Neutrophil (primary cell): ENCODE measurements around the gene LRRC47.

ENCODE experiments used
- H3K27ac ChIP-seq: fragments of 200-600 bp; sonication (generic); 2 replicates; pipeline ENCODE4 v1.5.1; 2016; ENCODE audit warnings: mild to moderate bottlenecking, moderate library complexity
- H3K27me3 ChIP-seq: fragments of 200-600 bp; sonication (generic); 2 replicates; pipeline ENCODE4 v1.6.0; 2016; ENCODE audit warnings: mild to moderate bottlenecking
- H3K36me3 ChIP-seq: fragments of 200-600 bp; sonication (generic); 2 replicates; pipeline ENCODE4 v1.5.1; 2017
- H3K4me1 ChIP-seq, 2 experiments: fragments of 200-600 bp in 1 of 2; sonication (generic) in 1 of 2; 1 replicate in 1 of 2; 2 replicates in 1 of 2; pipeline versions ENCODE4 v1.5.1 to v1.6.1; 2013 to 2016; ENCODE audit warnings: low read depth in 1 of 2, low read length in 1 of 2, mild to moderate bottlenecking in 1 of 2, moderate library complexity in 1 of 2; ENCODE audit not compliant: control insufficient read depth in 1 of 2, insufficient read depth in 1 of 2
- H3K4me3 ChIP-seq, 2 experiments: fragments of 200-600 bp in 1 of 2; sonication (generic) in 1 of 2; 1 replicate in 1 of 2; 2 replicates in 1 of 2; pipeline ENCODE4 v1.5.1; 2013 to 2016; ENCODE audit warnings: low read depth in 1 of 2, low read length in 1 of 2, mild to moderate bottlenecking in 1 of 2, moderate library complexity in 1 of 2
- H3K9me3 ChIP-seq: fragments of 200-600 bp; sonication (generic); 2 replicates; pipeline ENCODE4 v1.5.1; 2016
- TF ChIP-seq, protein P1 (sequence below): fragments of 200-600 bp; sonication (generic); IDR thresholded peaks from 2 replicates; pipeline ENCODE4 v1.5.1; 2016; ENCODE audit warnings: antibody characterized with exemption

The LRRC47 gene

DNA sequence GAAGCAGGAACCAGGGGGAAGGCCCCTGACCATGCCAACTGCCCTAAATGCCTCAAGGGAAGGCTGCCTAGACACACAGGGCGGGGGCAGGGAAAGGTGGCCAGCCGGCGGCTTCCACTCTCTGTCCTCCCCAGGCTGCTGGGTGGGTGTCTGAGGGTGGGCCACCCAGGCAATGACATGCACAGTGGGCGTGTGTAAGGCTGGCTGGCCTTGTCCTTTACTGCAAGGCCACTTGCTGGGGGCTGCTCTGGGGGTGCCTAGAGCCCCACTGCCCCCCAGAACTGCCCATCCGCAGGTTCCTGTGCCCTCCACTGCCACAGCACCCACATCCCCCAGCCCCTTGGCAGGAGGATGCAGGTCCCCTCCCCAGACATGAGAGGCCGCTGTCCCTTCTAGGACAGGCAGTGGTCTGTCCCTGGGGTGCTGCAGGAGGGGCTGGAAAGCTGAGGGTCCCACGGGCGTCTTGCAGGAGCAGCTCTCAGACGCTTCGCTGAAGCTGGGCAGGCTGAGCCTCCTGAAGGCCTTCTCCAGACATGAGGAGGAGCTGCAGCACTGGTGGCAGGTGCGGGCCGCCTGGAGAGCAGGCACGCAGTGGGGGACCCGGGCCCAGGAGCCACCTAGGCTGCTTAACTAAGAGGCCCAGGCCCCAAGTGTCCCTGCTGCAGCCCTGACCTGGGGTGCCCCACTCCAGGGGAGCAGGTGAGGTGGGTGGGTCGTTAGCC, 34.0 kb downstream of the LRRC47 start:
- H3K4me3 ChIP-seq = no peak overlapping the region
- TF ChIP-seq, protein P1, sequence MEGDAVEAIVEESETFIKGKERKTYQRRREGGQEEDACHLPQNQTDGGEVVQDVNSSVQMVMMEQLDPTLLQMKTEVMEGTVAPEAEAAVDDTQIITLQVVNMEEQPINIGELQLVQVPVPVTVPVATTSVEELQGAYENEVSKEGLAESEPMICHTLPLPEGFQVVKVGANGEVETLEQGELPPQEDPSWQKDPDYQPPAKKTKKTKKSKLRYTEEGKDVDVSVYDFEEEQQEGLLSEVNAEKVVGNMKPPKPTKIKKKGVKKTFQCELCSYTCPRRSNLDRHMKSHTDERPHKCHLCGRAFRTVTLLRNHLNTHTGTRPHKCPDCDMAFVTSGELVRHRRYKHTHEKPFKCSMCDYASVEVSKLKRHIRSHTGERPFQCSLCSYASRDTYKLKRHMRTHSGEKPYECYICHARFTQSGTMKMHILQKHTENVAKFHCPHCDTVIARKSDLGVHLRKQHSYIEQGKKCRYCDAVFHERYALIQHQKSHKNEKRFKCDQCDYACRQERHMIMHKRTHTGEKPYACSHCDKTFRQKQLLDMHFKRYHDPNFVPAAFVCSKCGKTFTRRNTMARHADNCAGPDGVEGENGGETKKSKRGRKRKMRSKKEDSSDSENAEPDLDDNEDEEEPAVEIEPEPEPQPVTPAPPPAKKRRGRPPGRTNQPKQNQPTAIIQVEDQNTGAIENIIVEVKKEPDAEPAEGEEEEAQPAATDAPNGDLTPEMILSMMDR = no peak
- no peak overlapping the region for H3K27ac ChIP-seq
- H3K9me3 ChIP-seq = no peaks in the 10 kb centered on the region
- H3K4me1 ChIP-seq = no peaks in the 10 kb centered on the region
- H3K27me3 ChIP-seq = peaks cover 38% of the 10 kb centered on the region
- H3K36me3 ChIP-seq = no peaks in the 10 kb centered on the region

DNA sequence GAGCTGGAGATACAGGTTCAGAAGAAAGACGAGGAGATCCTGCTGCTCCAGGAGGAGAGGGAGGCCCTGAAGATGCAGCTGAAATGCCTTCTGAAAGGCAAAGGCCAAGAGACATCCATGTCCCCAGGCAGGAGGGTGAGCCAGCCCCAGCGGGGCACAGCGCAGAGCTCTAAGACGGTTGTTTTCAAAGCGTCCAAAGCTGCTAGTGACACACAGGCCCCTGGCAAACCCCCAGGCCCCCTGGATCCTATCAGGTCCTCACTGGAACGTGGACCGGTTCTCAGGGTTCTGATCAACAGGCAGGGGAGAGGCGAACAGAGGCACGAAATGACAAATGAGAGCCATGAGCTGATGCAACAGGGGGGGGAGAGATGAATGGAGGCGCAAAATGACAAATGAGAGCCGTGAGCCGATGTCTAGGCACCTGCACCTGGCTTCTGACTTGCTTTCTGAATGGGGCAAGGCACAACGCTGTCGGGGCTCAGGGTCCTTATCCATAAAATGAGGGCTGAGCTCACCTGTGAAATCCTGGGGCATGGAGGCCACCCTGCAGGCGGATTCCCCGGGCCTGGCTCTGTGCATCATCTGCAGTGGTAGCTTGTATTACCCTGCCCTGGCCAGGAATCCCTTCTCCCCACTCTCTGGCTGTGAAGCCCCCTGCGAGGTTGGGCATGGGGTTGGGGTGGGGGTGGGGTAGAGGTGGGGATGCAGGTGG, 34.8 kb downstream of the LRRC47 start:
- Histone ChIP-seq H3K9me3 (no peaks in the 10 kb centered on the region), H3K4me3 (no peak overlapping the region), H3K36me3 (no peaks in the 10 kb centered on the region), H3K27me3 (peaks cover 34% of the 10 kb centered on the region), H3K27ac (no peak overlapping the region), H3K4me1 (no peaks in the 10 kb centered on the region)
- TF ChIP-seq, protein P1 = no peak

DNA sequence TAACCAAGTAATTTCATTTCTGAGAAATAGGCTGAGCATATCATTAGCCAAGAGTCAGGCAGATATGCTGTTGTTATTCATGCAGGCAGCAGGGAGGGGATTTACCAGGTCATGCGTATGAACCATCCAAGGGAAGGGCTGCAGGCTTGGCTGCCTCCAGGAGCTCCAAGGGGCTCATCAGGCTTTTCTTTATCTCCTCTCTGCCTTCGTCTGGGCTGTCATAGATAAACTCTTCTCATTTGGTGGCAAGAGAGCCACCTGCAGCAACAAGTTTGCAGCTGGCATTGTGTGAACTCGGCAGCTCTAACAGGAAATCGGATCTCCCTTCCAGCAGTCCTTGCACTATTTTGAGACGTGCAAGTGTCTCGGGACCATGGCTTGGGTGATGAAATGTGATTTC, 36.5 kb downstream of the LRRC47 start:
- Histone ChIP-seq H3K4me3 (no peak overlapping the region), H3K4me1 (no peaks in the 10 kb centered on the region), H3K9me3 (no peaks in the 10 kb centered on the region), H3K36me3 (no peaks in the 10 kb centered on the region), H3K27ac (no peak overlapping the region), H3K27me3 (peaks cover 30% of the 10 kb centered on the region)
- TF ChIP-seq, protein P1 = no peak

DNA sequence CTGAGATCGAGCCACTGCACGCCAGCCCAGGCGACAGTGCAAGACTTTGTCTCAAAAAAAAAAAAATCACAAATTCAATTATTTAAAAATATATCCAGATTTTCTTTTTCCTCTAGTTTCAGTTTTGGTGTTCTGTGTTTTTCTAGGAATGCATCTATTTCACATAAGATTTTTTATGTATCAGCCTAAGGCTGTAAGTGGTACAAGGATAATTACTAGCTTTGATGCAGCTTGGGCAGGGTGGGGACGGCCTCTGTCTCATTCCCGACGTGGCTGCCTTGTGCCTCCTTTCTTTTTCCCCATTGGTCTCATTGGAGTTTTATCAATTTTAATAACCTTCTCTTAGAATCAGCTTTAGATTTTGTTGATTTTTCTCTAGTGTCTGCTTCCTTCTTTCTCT, 37.1 kb downstream of the LRRC47 start:
- Histone ChIP-seq H3K27ac (no peak overlapping the region), H3K36me3 (no peaks in the 10 kb centered on the region), H3K9me3 (no peaks in the 10 kb centered on the region), H3K27me3 (peaks cover 29% of the 10 kb centered on the region), H3K4me3 (no peak overlapping the region), H3K4me1 (no peaks in the 10 kb centered on the region)
- TF ChIP-seq, protein P1 = no peak

DNA sequence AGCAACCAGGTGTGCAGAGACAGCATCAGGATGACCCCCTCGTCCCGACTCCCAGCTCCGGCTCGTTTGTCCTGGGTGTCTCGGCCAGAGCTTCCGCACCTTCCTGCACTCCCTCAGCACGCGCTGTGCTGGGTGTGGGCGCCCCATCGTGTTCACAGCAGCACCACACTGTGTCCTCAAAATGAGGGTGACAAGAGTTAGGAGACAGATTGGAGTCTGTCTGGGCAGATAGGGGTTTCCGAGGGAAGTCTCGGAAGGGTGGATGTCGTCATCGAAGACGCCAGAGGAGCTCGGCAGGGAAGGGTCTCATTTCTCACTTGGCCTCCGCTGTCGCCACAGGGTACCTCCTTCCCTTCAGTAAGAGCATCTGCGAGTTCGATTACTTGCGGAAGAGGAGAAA, 39.9 kb downstream of the LRRC47 start:
- H3K27me3 ChIP-seq = peaks cover 28% of the 10 kb centered on the region
- no peaks in the 10 kb centered on the region for H3K36me3 ChIP-seq
- no peaks in the 10 kb centered on the region for H3K9me3 ChIP-seq
- H3K27ac ChIP-seq = no peak overlapping the region
- no peaks in the 10 kb centered on the region for H3K4me1 ChIP-seq
- no peak overlapping the region for H3K4me3 ChIP-seq
- TF ChIP-seq, protein P1 = no peak
